ENCODE results near the gene KLK6. TPM values are rescaled to one million over a fixed set of nuclear protein-coding genes. Genes with fewer than 3 reads are reported as not detected.

KLK6 gene
- total and polyA plus RNA-seq, 2 donors (not counting 3 experiments of a cell fraction or from before 2014, with no cell fraction given): 0.12 TPM; not detected in 1

DNA sequence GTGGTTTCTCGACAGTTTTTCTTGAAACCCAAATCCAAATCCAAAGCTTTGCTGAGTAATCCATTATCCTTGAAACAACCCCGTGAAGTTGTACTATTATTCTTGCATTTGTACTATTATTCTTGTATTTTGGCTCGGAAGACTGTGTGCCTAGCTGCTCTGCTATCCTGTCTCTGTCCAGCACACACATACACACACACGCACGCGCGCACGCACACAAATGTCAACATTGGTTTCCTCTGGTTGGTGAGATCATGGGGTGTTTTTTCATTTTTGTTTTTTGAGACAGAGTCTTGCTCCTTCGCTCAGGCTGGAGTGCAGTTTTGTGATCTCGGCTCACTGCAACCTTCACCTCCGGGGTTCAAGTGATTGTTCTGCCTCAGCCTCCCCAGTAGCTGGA, 43.2 kb downstream of the KLK6 start:
- H3K9me3 ChIP-seq (replicated peaks; ENCODE audit: control insufficient read depth, insufficient read depth, low read length): no peaks in the 10 kb centered on the region
- no TSS peak for BruUV-seq (replicated peaks)
- H3K27me3 ChIP-seq (ENCODE audit: control insufficient read depth in 2 of 2, insufficient read depth in 2 of 2, low read length in 2 of 2): peaks cover 0 to 5% of the 10 kb centered on the region in 2 experiments
- H3K27ac ChIP-seq (ENCODE audit: insufficient read depth, low read depth, low read length): no peak overlapping the region
- FAIRE-seq (no peak), DNase-seq (ENCODE audit: low read depth, low spot score) (no peak)
- dilution Hi-C loops (cut with MboI; ENCODE audit: extremely low pct_ligation_motif_present, low sequenced_read_pairs) (no loop called here), intact Hi-C loops (cut with micrococcal nuclease) (no loop called here)
- no peaks in the 10 kb centered on the region for H4K20me1 ChIP-seq (replicated peaks; ENCODE audit: control insufficient read depth, extremely low read depth, insufficient read depth, low read length)
- no peak overlapping the region for H3K4me2 ChIP-seq (ENCODE audit: insufficient read depth, low read length)
- TF ChIP-seq, protein P1, sequence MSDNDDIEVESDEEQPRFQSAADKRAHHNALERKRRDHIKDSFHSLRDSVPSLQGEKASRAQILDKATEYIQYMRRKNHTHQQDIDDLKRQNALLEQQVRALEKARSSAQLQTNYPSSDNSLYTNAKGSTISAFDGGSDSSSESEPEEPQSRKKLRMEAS (IDR thresholded peaks at IDR 0.05; ENCODE audit: insufficient read depth, insufficient read length): no peak
- TF ChIP-seq, protein P2, sequence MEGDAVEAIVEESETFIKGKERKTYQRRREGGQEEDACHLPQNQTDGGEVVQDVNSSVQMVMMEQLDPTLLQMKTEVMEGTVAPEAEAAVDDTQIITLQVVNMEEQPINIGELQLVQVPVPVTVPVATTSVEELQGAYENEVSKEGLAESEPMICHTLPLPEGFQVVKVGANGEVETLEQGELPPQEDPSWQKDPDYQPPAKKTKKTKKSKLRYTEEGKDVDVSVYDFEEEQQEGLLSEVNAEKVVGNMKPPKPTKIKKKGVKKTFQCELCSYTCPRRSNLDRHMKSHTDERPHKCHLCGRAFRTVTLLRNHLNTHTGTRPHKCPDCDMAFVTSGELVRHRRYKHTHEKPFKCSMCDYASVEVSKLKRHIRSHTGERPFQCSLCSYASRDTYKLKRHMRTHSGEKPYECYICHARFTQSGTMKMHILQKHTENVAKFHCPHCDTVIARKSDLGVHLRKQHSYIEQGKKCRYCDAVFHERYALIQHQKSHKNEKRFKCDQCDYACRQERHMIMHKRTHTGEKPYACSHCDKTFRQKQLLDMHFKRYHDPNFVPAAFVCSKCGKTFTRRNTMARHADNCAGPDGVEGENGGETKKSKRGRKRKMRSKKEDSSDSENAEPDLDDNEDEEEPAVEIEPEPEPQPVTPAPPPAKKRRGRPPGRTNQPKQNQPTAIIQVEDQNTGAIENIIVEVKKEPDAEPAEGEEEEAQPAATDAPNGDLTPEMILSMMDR (IDR thresholded peaks at IDR 0.05; ENCODE audit: extremely low read depth in 1 of 2, insufficient read depth in 1 of 2, low read depth in 1 of 2, low read length in 2 of 2): no peak
- TF ChIP-seq POLR2A (IDR thresholded peaks at IDR 0.05; ENCODE audit: low read depth, low read length) (no peak), JUN (IDR thresholded peaks at IDR 0.05; ENCODE audit: borderline replicate concordance, insufficient read depth, insufficient read length, low read depth) (no peak), FOS (IDR thresholded peaks at IDR 0.05; ENCODE audit: borderline replicate concordance, insufficient read depth, low read length) (no peak), MYC (IDR thresholded peaks at IDR 0.05; ENCODE audit: low read depth, low read length) (no peak)
- CTCF ChIA-PET: interaction anchor here (0.6 kb wide), 1 partner anchor 261 kb away, joined by 4 read pairs; no protein-coding TSS in a partner anchor
- POLR2A ChIA-PET: no interaction called here
- no peak overlapping the region for H2AFZ ChIP-seq (ENCODE audit: low read depth, low read length)
- H3K4me3 ChIP-seq (replicated peaks in 1 of 3; ENCODE audit: insufficient read depth in 1 of 3, low read depth in 1 of 3, low read length in 3 of 3): no peak overlapping the region
- H3K79me2 ChIP-seq (ENCODE audit: control insufficient read depth, insufficient read depth, low read length): no peaks in the 10 kb centered on the region
- H3K4me1 ChIP-seq (ENCODE audit: control insufficient read depth, extremely low read depth, insufficient read depth, low read length): no peaks in the 10 kb centered on the region
- H3K9ac ChIP-seq (replicated peaks; ENCODE audit: extremely low read depth, insufficient read depth, low read length): no peak overlapping the region
- H3K36me3 ChIP-seq (ENCODE audit: control insufficient read depth in 2 of 2, extremely low read depth in 1 of 2, insufficient read depth in 2 of 2, low read length in 2 of 2): no peaks in the 10 kb centered on the region
- H3K9me1 ChIP-seq (replicated peaks; ENCODE audit: control insufficient read depth, extremely low read depth, insufficient read depth, low read length): no peaks in the 10 kb centered on the region

DNA sequence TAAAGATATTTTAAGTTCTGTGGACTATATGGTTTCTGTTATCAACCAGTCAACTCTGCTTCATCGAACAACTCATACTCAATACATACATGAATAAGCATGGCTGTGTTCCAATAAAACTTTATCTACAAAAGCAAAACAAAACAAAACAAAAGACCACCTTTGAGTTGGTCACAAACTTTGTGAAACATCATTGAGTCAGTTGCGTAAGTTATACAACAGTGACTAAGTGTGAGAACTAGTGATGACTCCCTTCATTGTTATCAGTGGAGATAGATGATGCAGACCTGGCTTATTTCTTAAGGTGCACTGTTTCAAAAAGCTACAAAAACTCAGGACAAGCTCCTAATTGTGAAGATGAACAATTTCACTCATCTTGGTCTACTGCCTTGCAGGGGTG, 43.7 kb downstream of the KLK6 start:
- intact Hi-C loops (cut with micrococcal nuclease): no loop called here
- H3K27ac ChIP-seq (ENCODE audit: insufficient read depth, low read depth, low read length): no peak overlapping the region
- H4K20me1 ChIP-seq (replicated peaks; ENCODE audit: control insufficient read depth, extremely low read depth, insufficient read depth, low read length): no peaks in the 10 kb centered on the region
- no peak overlapping the region for H3K4me3 ChIP-seq (replicated peaks in 1 of 3; ENCODE audit: insufficient read depth in 1 of 3, low read depth in 1 of 3, low read length in 3 of 3)
- H3K36me3 ChIP-seq (ENCODE audit: control insufficient read depth in 2 of 2, extremely low read depth in 1 of 2, insufficient read depth in 2 of 2, low read length in 2 of 2): no peaks in the 10 kb centered on the region
- H3K9me1 ChIP-seq (replicated peaks; ENCODE audit: control insufficient read depth, extremely low read depth, insufficient read depth, low read length): no peaks in the 10 kb centered on the region
- H3K4me1 ChIP-seq (ENCODE audit: control insufficient read depth, extremely low read depth, insufficient read depth, low read length): no peaks in the 10 kb centered on the region
- no peak overlapping the region for H3K4me2 ChIP-seq (ENCODE audit: insufficient read depth, low read length)
- dilution Hi-C loops (cut with MboI; ENCODE audit: extremely low pct_ligation_motif_present, low sequenced_read_pairs): no loop called here
- no TSS peak for BruUV-seq (replicated peaks)
- CTCF ChIA-PET: interaction anchor here (1.1 to 6.6 kb wide), 2 partner anchors 91 to 388 kb away, joined by 4 to 129 read pairs; no protein-coding TSS in a partner anchor
- POLR2A ChIA-PET: no interaction called here
- H2AFZ ChIP-seq (ENCODE audit: low read depth, low read length): no peak overlapping the region
- H3K9ac ChIP-seq (replicated peaks; ENCODE audit: extremely low read depth, insufficient read depth, low read length): no peak overlapping the region
- H3K79me2 ChIP-seq (ENCODE audit: control insufficient read depth, insufficient read depth, low read length): no peaks in the 10 kb centered on the region
- no peak for DNase-seq (ENCODE audit: low read depth, low spot score)
- TF ChIP-seq POLR2A (IDR thresholded peaks at IDR 0.05; ENCODE audit: low read depth, low read length) (no peak), JUN (IDR thresholded peaks at IDR 0.05; ENCODE audit: borderline replicate concordance, insufficient read depth, insufficient read length, low read depth) (no peak), POLR2AphosphoS5 (IDR thresholded peaks at IDR 0.05; ENCODE audit: insufficient read depth, low read depth, low read length) (no peak), FOS (IDR thresholded peaks at IDR 0.05; ENCODE audit: borderline replicate concordance, insufficient read depth, low read length) (no peak), EZH2 (IDR thresholded peaks at IDR 0.05; ENCODE audit: borderline replicate concordance, low read depth, low read length, severe bottlenecking) (no peak), GATA2 (IDR thresholded peaks at IDR 0.05; ENCODE audit: insufficient read depth, insufficient read length, low read depth, low read length) (no peak), MYC (IDR thresholded peaks at IDR 0.05; ENCODE audit: low read depth, low read length) (no peak)
- TF ChIP-seq, protein P1 (IDR thresholded peaks at IDR 0.05; ENCODE audit: insufficient read depth, insufficient read length): no peak
- TF ChIP-seq, protein P2 (IDR thresholded peaks at IDR 0.05; ENCODE audit: extremely low read depth in 1 of 2, insufficient read depth in 1 of 2, low read depth in 1 of 2, low read length in 2 of 2): no peak
- no peaks in the 10 kb centered on the region for H3K9me3 ChIP-seq (replicated peaks; ENCODE audit: control insufficient read depth, insufficient read depth, low read length)
- FAIRE-seq: no peak
- peaks cover 0 to 5% of the 10 kb centered on the region in 2 experiments for H3K27me3 ChIP-seq (ENCODE audit: control insufficient read depth in 2 of 2, insufficient read depth in 2 of 2, low read length in 2 of 2)

All from endothelial cell of umbilical vein (primary cell).